DND-41 (cell line): Measurements from ENCODE around the gene PLCL1.

Experiments
- ATAC-seq: fragments of 200-7000 bp; cut with Tn5 transposase; 3 replicates; pipeline ENCODE4 v1.9.1; 2021; ENCODE audit warnings: low read depth; ENCODE audit not compliant: insufficient read depth
- DNase-seq: peaks from one replicate; pipeline ENCODE4 v3.0.0-alpha.2; 2020
- H2AFZ ChIP-seq: 2 replicates; pipeline ENCODE4 v1.6.0; 2012; ENCODE audit warnings: low read depth, low read length
- H3K27ac ChIP-seq: 2 replicates; pipeline ENCODE4 v1.5.1; 2012; ENCODE audit warnings: low read length, inconsistent platforms
- H3K27me3 ChIP-seq: fragments of 200-600 bp; sonication (generic); 2 replicates; pipeline ENCODE4 v1.6.0; 2012; ENCODE audit warnings: low read length, mild to moderate bottlenecking, inconsistent platforms; ENCODE audit not compliant: insufficient read depth, poor library complexity
- H3K36me3 ChIP-seq: 2 replicates; pipeline ENCODE4 v1.5.1; 2012; ENCODE audit warnings: low read length, inconsistent platforms; ENCODE audit not compliant: insufficient read depth
- H3K4me1 ChIP-seq: 2 replicates; pipeline ENCODE4 v1.5.1; 2012; ENCODE audit warnings: mild to moderate bottlenecking, low read length; ENCODE audit not compliant: insufficient read depth
- H3K4me2 ChIP-seq: 2 replicates; pipeline ENCODE4 v1.6.0; 2012; ENCODE audit warnings: mild to moderate bottlenecking, moderate library complexity, low read length, inconsistent platforms; ENCODE audit not compliant: insufficient read depth
- H3K4me3 ChIP-seq, 2 experiments: fragments of 200-600 bp in 1 of 2; shearing (Covaris generic) in 1 of 2; 2 replicates each; pipeline ENCODE4 v1.5.1; 2012 to 2016; ENCODE audit warnings: inconsistent platforms in 2 of 2, low read length in 2 of 2, mild to moderate bottlenecking in 2 of 2, low read depth in 1 of 2, moderate library complexity in 1 of 2
- H3K79me2 ChIP-seq: 2 replicates; pipeline ENCODE4 v1.6.0; 2012; ENCODE audit warnings: low read length, inconsistent platforms; ENCODE audit not compliant: insufficient read depth
- H3K9ac ChIP-seq: 2 replicates; pipeline ENCODE4 v1.6.0; 2012; ENCODE audit warnings: low read depth, mild to moderate bottlenecking, inconsistent platforms, low read length, moderate library complexity
- H3K9me3 ChIP-seq: 2 replicates; pipeline ENCODE4 v1.5.1; 2012; ENCODE audit warnings: low read length, moderate library complexity, mild to moderate bottlenecking, inconsistent platforms; ENCODE audit not compliant: insufficient read depth, severe bottlenecking
- H4K20me1 ChIP-seq: 2 replicates; pipeline ENCODE4 v1.6.0; 2012; ENCODE audit warnings: low read length; ENCODE audit not compliant: insufficient read depth
- EZH2 ChIP-seq: IDR thresholded peaks from 3 replicates; pipeline ENCODE4 v1.6.1; 2012; ENCODE audit warnings: borderline replicate concordance, low read depth, mild to moderate bottlenecking, moderate library complexity, low read length, inconsistent platforms; ENCODE audit not compliant: severe bottlenecking
- TF ChIP-seq, protein P1 (sequence below): IDR thresholded peaks from 2 replicates; pipeline ENCODE4 v1.5.1; 2012; ENCODE audit warnings: borderline replicate concordance, low read length, moderate library complexity, mild to moderate bottlenecking; ENCODE audit not compliant: poor library complexity, severe bottlenecking; ENCODE audit errors: extremely low read depth

The PLCL1 gene

DNA sequence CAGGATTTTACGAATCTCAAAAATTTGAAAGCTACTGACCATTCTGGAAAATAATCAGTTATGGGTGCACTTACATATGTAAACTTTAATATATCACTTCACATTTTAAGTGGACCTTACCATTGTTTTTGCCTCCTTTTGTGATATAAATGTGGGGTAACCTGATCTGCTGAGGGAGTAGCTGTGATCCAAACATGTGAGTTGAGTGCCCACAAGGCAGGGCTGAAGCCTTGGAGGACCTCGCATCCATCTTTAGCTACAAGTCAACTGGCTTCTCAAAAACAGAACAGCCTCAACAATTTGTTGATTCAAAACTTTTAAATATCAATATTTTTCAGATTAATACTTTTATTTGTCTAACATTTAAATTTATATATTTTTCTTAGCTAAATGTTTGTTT is 178.2 kb downstream of the PLCL1 start:
- TF ChIP-seq, protein P1, sequence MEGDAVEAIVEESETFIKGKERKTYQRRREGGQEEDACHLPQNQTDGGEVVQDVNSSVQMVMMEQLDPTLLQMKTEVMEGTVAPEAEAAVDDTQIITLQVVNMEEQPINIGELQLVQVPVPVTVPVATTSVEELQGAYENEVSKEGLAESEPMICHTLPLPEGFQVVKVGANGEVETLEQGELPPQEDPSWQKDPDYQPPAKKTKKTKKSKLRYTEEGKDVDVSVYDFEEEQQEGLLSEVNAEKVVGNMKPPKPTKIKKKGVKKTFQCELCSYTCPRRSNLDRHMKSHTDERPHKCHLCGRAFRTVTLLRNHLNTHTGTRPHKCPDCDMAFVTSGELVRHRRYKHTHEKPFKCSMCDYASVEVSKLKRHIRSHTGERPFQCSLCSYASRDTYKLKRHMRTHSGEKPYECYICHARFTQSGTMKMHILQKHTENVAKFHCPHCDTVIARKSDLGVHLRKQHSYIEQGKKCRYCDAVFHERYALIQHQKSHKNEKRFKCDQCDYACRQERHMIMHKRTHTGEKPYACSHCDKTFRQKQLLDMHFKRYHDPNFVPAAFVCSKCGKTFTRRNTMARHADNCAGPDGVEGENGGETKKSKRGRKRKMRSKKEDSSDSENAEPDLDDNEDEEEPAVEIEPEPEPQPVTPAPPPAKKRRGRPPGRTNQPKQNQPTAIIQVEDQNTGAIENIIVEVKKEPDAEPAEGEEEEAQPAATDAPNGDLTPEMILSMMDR, result no peak
- H3K9me3 ChIP-seq, result no peaks in the 10 kb centered on the region

GRCh38 chr2:197985029-197985638 is 180.7 kb downstream of the PLCL1 start:
- H3K27me3 ChIP-seq, result no peaks in the 10 kb centered on the region
- TF ChIP-seq EZH2, result no peak
- TF ChIP-seq, protein P1, result no peak

More for the DNA sequence above, 178.2 kb downstream of the PLCL1 start:
- H3K4me2 ChIP-seq, result no peak overlapping the region
- H3K27ac ChIP-seq, result no peak overlapping the region
- H2AFZ ChIP-seq, result no peak overlapping the region
- no peak overlapping the region for H3K4me3 ChIP-seq
- no peaks in the 10 kb centered on the region for H3K27me3 ChIP-seq
- H3K9ac ChIP-seq, result no peak overlapping the region
- ATAC-seq (no peak), DNase-seq (no peak)
- H3K4me1 ChIP-seq, result no peaks in the 10 kb centered on the region
- no peaks in the 10 kb centered on the region for H4K20me1 ChIP-seq
- no peaks in the 10 kb centered on the region for H3K36me3 ChIP-seq
- H3K79me2 ChIP-seq, result no peaks in the 10 kb centered on the region

DNA sequence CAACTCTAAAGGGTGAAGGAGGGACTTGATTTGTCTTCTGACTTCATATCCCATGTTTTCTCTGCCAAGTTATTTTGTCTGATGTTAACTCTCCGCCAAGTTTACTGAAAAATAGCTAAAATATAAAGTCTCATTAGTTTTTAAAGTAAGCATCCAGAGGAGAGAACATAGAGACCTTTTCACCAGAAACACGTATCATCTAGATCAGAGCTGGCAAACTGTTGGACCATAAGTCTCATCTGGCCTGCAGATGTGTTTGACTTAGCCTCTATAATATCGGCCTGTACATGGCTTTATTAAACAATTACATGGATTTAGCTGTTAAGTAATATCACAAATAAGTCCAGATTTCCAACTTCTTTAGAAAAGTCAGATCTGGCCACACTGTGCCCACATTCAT is 182.6 kb downstream of the PLCL1 start:
- Histone ChIP-seq H3K4me1 (no peaks in the 10 kb centered on the region), H3K9ac (no peak overlapping the region), H3K79me2 (no peaks in the 10 kb centered on the region), H3K4me3 (no peak overlapping the region), H3K36me3 (no peaks in the 10 kb centered on the region), H3K9me3 (peaks cover 3% of the 10 kb centered on the region), H3K4me2 (no peak overlapping the region), H3K27me3 (no peaks in the 10 kb centered on the region), H2AFZ (no peak overlapping the region), H3K27ac (no peak overlapping the region), H4K20me1 (no peaks in the 10 kb centered on the region)
- no peak for DNase-seq
- ATAC-seq, result no peak
- TF ChIP-seq, protein P1, result no peak
- TF ChIP-seq EZH2, result no peak

More at GRCh38 chr2:197985029-197985638, 180.7 kb downstream of the PLCL1 start:
- no peak overlapping the region for H3K4me2 ChIP-seq
- no peak overlapping the region for H3K4me3 ChIP-seq
- no peak overlapping the region for H2AFZ ChIP-seq
- no peaks in the 10 kb centered on the region for H4K20me1 ChIP-seq
- no peaks in the 10 kb centered on the region for H3K79me2 ChIP-seq
- ATAC-seq (no peak), DNase-seq (no peak)
- H3K36me3 ChIP-seq, result no peaks in the 10 kb centered on the region
- no peak overlapping the region for H3K9ac ChIP-seq
- no peaks in the 10 kb centered on the region for H3K4me1 ChIP-seq
- no peak overlapping the region for H3K27ac ChIP-seq
- no peaks in the 10 kb centered on the region for H3K9me3 ChIP-seq

- no peaks in the 10 kb centered on the region for H3K4me1 ChIP-seq
- H3K4me2 ChIP-seq, result no peak overlapping the region
- no peak overlapping the region for H3K27ac ChIP-seq
- H3K4me3 ChIP-seq, result no peak overlapping the region
- ATAC-seq (no peak), DNase-seq (no peak)
- no peak overlapping the region for H2AFZ ChIP-seq
- H3K9ac ChIP-seq, result no peak overlapping the region
- no peak for TF ChIP-seq EZH2
- TF ChIP-seq, protein P1, result no peak
- no peaks in the 10 kb centered on the region for H4K20me1 ChIP-seq
- no peaks in the 10 kb centered on the region for H3K79me2 ChIP-seq
- no peaks in the 10 kb centered on the region for H3K36me3 ChIP-seq
- H3K27me3 ChIP-seq, result no peaks in the 10 kb centered on the region
- H3K9me3 ChIP-seq, result peaks cover 3% of the 10 kb centered on the region
Observed at GRCh38 chr2:197990356-197990755, 186.0 kb downstream of the PLCL1 start.
